Measurements from ENCODE around the gene LYPD5. TPM values are rescaled to one million over a fixed set of nuclear protein-coding genes. Genes with fewer than 3 reads are reported as not detected.

LYPD5 gene
- total and polyA plus RNA-seq, 2 experiments from 2014 or later = 0.32 to 1.1 TPM

- no peak for DNase-seq
- Histone ChIP-seq H3K4me2 (ENCODE audit: unreplicated experiment) (no peak overlapping the region), H2AFZ (no peak overlapping the region)
Observed at GRCh38 chr19:43773725-43774102, 28.5 kb downstream of the LYPD5 start.

GRCh38 chr19:43769256-43769655 is 33.0 kb downstream of the LYPD5 start:
- Histone ChIP-seq H3K27ac (no peak overlapping the region), H3K36me3 (ENCODE audit: low read depth) (no peaks in the 10 kb centered on the region), H2AFZ (no peak overlapping the region), H4K20me1 (ENCODE audit: insufficient read depth) (no peaks in the 10 kb centered on the region), H3K9me3 (ENCODE audit: low read depth) (no peaks in the 10 kb centered on the region), H3K4me1 (ENCODE audit: insufficient read depth) (peaks cover 19% of the 10 kb centered on the region), H3K9me2 (ENCODE audit: insufficient read depth) (no peaks in the 10 kb centered on the region), H3K9ac (no peak overlapping the region), H3F3A (ENCODE audit: insufficient read depth) (peaks cover 21% of the 10 kb centered on the region), H3K4me2 (ENCODE audit: unreplicated experiment) (no peak overlapping the region), H3K4me3 (no peak overlapping the region), H3K27me3 (replicated peaks; ENCODE audit: insufficient read depth) (no peaks in the 10 kb centered on the region), H3K79me2 (ENCODE audit: insufficient read depth) (no peaks in the 10 kb centered on the region)
- in situ Hi-C loops (cut with MboI) = no loop called here
- no peak for DNase-seq
- TF ChIP-seq EZH2phosphoT487 (IDR thresholded peaks at IDR 0.05; ENCODE audit: insufficient read depth, low read depth) (no peak), EZH2 (IDR thresholded peaks at IDR 0.05; ENCODE audit: insufficient read depth, poor library complexity, severe bottlenecking) (no peak)
- WGBS, 2 experiments (ENCODE audit: low coverage in 1 of 2, low lambda C conversion rate in 2 of 2, missing lambda C conversion rate in 2 of 2) = 94 to 95% methylated on average over 14 of the region's 14 CpGs

More at GRCh38 chr19:43773725-43774102, 28.5 kb downstream of the LYPD5 start:
- no peaks in the 10 kb centered on the region for H3K9me3 ChIP-seq (ENCODE audit: low read depth)
- in situ Hi-C loops (cut with MboI) = no loop called here
- no peak overlapping the region for H3K4me3 ChIP-seq
- H3K79me2 ChIP-seq (ENCODE audit: insufficient read depth) = no peaks in the 10 kb centered on the region
- 52 to 55% methylated on average over 5 of the region's 5 CpGs for WGBS, 2 experiments (ENCODE audit: low coverage in 1 of 2, low lambda C conversion rate in 2 of 2, missing lambda C conversion rate in 2 of 2)
- H3K27ac ChIP-seq = no peak overlapping the region
- H3K36me3 ChIP-seq (ENCODE audit: low read depth) = no peaks in the 10 kb centered on the region
- H3K9ac ChIP-seq = no peak overlapping the region
- no peaks in the 10 kb centered on the region for H3F3A ChIP-seq (ENCODE audit: insufficient read depth)
- H3K9me2 ChIP-seq (ENCODE audit: insufficient read depth) = no peaks in the 10 kb centered on the region
- no peaks in the 10 kb centered on the region for H4K20me1 ChIP-seq (ENCODE audit: insufficient read depth)
- TF ChIP-seq EZH2 (IDR thresholded peaks at IDR 0.05; ENCODE audit: insufficient read depth, poor library complexity, severe bottlenecking) = no peak
- no peak for TF ChIP-seq EZH2phosphoT487 (IDR thresholded peaks at IDR 0.05; ENCODE audit: insufficient read depth, low read depth)
- H3K4me1 ChIP-seq (ENCODE audit: insufficient read depth) = peaks cover 8% of the 10 kb centered on the region
- H3K27me3 ChIP-seq (replicated peaks; ENCODE audit: insufficient read depth) = no peaks in the 10 kb centered on the region

- Histone ChIP-seq H3K9me2 (ENCODE audit: insufficient read depth) (no peaks in the 10 kb centered on the region), H3K4me1 (ENCODE audit: insufficient read depth) (peaks cover 26% of the 10 kb centered on the region), H3K9me3 (ENCODE audit: low read depth) (no peaks in the 10 kb centered on the region), H3K4me3 (no peak overlapping the region), H3K27ac (no peak overlapping the region), H3K4me2 (ENCODE audit: unreplicated experiment) (no peak overlapping the region), H3K27me3 (replicated peaks; ENCODE audit: insufficient read depth) (no peaks in the 10 kb centered on the region), H3K36me3 (ENCODE audit: low read depth) (no peaks in the 10 kb centered on the region), H3K9ac (no peak overlapping the region), H2AFZ (no peak overlapping the region), H3K79me2 (ENCODE audit: insufficient read depth) (no peaks in the 10 kb centered on the region), H4K20me1 (ENCODE audit: insufficient read depth) (no peaks in the 10 kb centered on the region), H3F3A (ENCODE audit: insufficient read depth) (peaks cover 27% of the 10 kb centered on the region)
- no peak for DNase-seq
- no peak for TF ChIP-seq EZH2phosphoT487 (IDR thresholded peaks at IDR 0.05; ENCODE audit: insufficient read depth, low read depth)
- TF ChIP-seq EZH2 (IDR thresholded peaks at IDR 0.05; ENCODE audit: insufficient read depth, poor library complexity, severe bottlenecking) = no peak
- WGBS, 2 experiments (ENCODE audit: low coverage in 1 of 2, low lambda C conversion rate in 2 of 2, missing lambda C conversion rate in 2 of 2) = 79 to 81% methylated on average over 15 of the region's 15 CpGs
- in situ Hi-C loops (cut with MboI) = no loop called here
Observed at GRCh38 chr19:43768273-43769050, 33.8 kb downstream of the LYPD5 start.

GRCh38 chr19:43767818-43768217 is 34.4 kb downstream of the LYPD5 start:
- no peak for DNase-seq
- H3K4me1 ChIP-seq (ENCODE audit: insufficient read depth) = peaks cover 32% of the 10 kb centered on the region
- peaks cover 33% of the 10 kb centered on the region for H3F3A ChIP-seq (ENCODE audit: insufficient read depth)
- H2AFZ ChIP-seq = no peak overlapping the region
- no peak overlapping the region for H3K9ac ChIP-seq
- no peaks in the 10 kb centered on the region for H3K9me3 ChIP-seq (ENCODE audit: low read depth)
- in situ Hi-C loops (cut with MboI) = no loop called here
- no peak overlapping the region for H3K4me2 ChIP-seq (ENCODE audit: unreplicated experiment)
- no peak for TF ChIP-seq EZH2phosphoT487 (IDR thresholded peaks at IDR 0.05; ENCODE audit: insufficient read depth, low read depth)
- TF ChIP-seq EZH2 (IDR thresholded peaks at IDR 0.05; ENCODE audit: insufficient read depth, poor library complexity, severe bottlenecking) = no peak
- H3K4me3 ChIP-seq = no peak overlapping the region
- no peaks in the 10 kb centered on the region for H3K79me2 ChIP-seq (ENCODE audit: insufficient read depth)
- H3K27ac ChIP-seq = no peak overlapping the region
- no peaks in the 10 kb centered on the region for H3K36me3 ChIP-seq (ENCODE audit: low read depth)
- 100% methylated on average over 1 of the region's 1 CpG for WGBS, 2 experiments (ENCODE audit: low coverage in 1 of 2, low lambda C conversion rate in 2 of 2, missing lambda C conversion rate in 2 of 2)
- no peaks in the 10 kb centered on the region for H4K20me1 ChIP-seq (ENCODE audit: insufficient read depth)
- no peaks in the 10 kb centered on the region for H3K27me3 ChIP-seq (replicated peaks; ENCODE audit: insufficient read depth)
- H3K9me2 ChIP-seq (ENCODE audit: insufficient read depth) = no peaks in the 10 kb centered on the region

Measured in GM23248 (cell line).